ENCODE data around the gene NOL4L.
"Not testable (repeated sequence)": the region's sequence is repeated elsewhere in the genome, so short reads cannot be mapped to it uniquely, and the experiment has no call there.

The NOL4L gene

GRCh38 chr20:32470025-32470861 lies 114.9 kb downstream of the NOL4L start:
- DNase-seq (ENCODE audit: low spot score) = peak; percentile 52

DNA sequence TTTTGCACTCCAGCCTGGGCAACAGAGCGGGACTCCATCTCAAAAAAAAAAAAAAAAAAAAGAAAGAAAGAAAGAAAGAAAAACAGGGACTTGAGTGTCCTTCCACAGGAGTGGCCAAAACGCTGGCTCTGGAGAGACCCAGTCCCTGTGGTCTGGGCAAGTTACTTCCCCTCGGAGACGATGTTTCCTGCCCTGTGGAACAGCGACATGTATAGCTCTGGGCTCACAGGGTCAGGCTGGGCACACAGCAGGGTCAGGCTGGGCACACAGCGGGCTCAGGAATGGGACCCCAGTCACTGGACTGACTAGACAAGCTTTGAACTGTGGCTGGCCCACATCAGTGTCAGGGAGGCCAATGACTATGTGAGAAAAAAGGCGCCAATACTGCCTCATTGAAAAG lies 116.3 kb downstream of the NOL4L start:
- no peak for DNase-seq (ENCODE audit: low spot score)

DNA sequence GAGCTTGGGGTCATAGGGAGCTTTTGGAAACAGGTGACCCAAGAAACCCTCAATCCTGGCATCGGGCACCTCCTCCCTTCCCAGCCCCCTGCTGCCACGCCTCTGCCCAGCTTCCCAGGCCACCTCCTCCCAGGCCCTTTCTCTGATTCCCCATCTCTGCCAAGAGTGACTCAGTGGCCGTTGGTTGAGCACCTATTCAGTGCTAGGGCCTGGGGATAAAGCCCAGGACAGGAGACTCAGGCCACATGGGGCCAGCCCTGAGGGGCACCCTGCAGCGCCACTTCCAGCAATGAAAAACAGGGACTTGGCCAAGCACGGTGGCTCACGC lies 116.9 kb downstream of the NOL4L start:
- DNase-seq (ENCODE audit: low spot score) = no peak

DNA sequence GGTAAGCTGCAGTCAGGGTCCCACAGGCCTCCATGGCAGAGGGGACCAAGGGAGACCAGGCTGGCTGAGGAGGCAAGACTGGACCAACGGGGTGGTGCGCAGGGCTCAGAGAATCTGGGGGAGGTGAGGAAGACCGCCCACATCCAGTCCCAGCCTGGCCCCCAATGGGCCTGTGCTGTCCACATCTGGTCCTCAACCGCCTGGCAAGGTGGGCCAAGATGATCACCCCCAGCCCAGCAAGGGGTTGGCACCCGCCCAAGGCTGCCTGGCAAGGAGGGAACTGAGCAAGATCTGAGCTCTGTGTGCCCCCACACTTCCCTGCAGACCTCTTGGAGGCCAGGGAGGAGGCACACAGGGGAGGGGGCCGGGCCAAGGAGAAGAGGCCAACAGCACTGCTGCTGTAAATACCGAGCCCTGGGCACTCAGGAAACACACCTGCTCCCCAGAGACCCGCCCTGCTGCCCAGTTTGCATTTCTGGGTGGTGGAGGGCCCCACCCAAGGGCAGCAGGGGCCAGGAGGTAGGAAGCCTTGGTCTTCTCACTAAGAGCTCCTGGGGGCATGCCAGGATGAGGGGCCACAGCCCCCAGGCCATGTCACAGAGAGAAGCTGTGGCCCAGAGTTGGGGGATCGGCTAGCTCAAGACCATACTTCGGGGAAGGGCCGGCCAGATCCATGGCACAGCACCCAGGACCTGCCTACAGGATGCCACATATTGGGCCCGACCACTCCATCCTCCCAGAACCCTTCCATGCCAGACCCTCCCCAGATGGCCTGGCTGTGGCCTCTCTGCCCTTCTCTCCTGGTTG lies 117.4 kb downstream of the NOL4L start:
- DNase-seq (ENCODE audit: low spot score) = no peak

DNA sequence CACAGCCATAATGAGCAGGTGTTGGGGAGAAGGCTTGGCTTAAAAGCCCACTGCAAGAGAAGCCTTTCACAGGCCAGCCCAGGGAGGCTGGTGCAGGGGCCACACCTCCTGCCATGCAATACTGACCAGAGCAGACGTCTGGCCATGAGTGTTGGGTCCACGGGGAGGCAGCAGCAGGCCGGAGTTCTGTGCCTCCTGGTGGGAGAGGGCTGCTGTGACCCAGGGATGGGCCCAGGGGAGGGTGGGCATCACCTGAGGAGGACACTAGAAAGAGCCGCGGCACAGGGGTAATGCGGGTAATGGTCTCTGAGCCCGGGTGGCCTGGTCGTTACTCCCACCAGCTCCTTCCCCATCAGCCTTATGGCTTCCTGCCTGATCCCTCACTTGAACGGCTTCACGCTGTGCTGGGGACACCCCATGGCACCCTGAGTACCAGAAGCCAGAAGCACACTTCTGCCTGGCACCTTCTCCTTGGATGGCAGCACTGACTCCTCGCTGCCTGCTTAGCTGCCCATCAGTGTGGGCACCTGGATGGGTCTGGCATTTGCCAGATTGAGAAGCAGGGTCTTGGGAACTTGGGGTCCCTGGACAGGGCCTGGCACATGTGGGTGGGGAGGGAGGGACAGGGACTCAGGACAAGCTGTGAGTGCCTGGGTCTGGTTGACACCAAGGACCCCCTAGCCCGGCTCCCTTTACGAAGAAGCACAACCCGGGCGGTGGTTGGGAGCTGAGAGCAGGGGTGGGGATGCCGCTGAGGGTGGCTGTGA lies 118.2 kb downstream of the NOL4L start:
- DNase-seq (ENCODE audit: low spot score) = no peak

GRCh38 chr20:32465901-32466675 lies 119.0 kb downstream of the NOL4L start:
- DNase-seq (ENCODE audit: low spot score) = not testable (repeated sequence)

DNA sequence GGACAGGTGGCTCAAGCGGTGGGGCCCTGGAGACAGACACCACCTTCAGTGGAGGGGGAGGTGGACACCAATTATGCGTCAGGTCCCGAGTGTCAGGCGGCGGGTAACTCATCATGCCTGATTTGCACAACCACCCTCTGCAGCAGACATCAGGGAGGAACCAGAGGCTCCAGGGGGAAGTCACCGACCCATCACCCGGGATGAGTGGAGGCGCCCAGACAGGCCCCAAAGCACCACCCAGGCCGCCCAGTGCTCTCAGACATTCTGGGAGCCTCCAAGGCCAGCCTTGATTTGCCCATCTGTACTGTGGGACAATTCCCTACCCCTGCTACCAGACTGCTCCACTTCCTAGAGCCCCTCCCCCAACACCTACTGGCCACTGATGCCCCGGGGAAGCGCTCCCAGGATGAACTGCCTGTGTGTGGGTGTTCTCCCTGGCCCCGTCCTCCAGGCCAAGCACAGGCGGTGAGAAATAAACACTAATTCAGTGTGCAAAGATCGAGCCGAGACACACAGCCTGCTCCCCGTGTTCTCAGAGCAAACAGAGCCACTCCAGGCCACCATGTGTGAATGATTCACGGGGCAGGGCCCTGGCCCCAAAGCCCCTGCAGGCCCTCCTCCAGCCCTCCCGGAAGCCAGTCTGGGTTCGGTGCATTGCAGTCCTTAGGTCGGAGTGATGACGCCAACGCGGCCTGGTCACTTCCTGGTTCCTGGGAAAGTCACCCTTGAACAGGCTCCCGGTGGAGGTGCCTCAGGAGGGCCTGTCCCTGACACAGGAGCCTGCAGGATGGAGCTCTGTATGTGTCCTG lies 119.8 kb downstream of the NOL4L start:
- no peak for DNase-seq (ENCODE audit: low spot score)

DNA sequence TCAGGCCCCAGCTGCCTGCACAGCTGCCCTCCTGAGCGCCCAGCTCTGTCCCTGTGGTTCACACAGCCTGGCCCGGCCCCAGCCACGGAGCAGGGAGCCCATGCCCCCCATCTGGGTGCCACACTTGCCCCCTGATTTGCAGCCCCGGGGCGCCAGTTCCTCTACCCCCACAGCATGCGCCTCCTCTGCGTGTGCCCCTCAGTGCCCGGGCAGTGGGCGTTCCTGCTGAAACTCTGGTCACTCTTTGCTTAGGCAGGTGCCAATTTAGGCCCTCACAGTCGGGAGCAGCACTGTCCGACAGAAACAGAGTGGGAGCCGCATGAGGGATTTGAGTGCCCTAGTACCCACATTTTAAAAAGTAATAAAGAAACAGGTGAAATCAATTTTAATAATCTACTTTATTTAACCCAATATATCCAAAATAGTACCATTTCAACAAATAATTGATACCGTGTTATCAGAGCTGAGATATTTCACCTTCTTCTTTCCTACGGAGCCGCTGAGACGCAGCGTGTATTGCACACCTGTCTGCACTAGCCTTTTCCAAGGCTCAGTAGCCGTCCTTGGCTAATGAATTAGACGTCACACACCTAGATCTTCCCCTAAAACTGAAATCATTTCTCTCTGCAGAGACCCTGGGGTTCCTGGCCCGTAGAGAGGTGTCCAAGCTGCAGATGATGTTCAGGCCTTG lies 120.6 kb downstream of the NOL4L start:
- no peak for DNase-seq (ENCODE audit: low spot score)

DNA sequence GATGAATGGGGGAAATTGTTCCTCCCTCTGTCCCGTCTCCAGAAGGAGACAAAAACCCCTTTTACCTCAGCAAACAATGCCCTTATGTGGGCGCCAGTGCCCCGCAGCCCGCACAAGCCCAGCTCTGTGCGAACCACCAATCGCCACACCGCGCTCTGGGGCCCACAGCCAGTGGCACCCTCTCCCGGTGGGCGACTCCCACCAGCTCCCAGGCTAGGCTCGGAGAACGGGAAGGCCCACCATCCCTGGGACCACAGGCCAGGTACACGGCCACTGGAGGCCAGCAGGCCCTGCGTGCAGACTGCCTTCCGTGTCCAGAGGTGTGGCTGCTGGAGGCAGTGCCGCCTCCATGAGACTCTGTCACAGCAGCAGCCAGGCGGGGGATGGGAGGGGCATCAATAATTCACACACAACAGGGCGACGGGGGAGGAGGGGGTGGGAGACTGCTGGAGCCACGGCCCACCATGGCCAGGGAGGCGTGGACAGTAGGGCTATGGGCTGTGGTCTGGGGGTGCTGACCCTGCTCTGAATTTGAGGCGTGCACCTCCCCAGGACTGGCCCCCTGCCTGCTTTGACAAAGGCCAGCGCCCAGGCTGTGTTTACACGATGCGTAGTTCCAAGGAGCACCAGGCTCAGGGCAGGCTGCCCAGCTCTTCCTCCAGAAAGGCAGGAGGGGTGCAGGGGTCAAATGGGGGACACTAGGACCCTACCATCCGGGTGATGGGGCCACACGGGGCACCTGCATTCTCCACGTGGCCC lies 121.3 kb downstream of the NOL4L start:
- DNase-seq (ENCODE audit: low spot score) = no peak

DNA sequence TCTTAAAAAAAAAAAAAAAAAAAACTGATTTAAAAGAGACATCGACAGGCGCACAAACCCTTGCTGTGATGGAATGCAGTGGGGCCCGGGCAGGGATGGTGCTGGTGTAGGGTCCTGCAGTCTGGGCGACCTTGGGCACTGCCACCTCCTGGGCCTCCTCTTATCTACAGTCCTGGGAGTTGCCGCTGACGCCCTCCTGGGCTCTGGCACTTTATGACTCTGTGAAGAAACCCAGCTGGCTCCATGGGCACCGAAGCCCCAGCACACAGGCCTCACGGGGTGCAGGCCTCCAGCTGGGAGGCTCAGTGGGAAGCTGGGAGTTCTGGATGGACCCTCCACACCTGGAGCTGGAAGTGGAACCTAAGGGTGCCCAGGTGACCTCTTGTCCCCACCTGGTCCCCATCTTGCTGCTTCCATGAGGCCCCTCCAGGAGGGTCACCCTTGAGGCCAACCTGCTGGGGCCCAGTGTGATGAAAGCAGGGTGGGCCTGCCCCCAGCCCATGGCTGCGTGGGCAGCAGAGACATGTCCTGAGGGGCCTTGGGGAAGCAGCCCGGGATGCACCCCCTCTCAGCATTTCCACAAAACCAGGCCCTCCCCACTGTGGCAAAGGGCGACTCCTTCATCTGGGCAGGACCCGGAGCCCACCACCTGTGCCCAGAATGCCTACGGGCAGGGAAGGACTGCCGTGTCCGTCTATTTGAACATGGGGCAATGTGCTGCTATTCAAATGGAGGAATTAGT lies 122.1 kb downstream of the NOL4L start:
- no peak for DNase-seq (ENCODE audit: low spot score)

DNA sequence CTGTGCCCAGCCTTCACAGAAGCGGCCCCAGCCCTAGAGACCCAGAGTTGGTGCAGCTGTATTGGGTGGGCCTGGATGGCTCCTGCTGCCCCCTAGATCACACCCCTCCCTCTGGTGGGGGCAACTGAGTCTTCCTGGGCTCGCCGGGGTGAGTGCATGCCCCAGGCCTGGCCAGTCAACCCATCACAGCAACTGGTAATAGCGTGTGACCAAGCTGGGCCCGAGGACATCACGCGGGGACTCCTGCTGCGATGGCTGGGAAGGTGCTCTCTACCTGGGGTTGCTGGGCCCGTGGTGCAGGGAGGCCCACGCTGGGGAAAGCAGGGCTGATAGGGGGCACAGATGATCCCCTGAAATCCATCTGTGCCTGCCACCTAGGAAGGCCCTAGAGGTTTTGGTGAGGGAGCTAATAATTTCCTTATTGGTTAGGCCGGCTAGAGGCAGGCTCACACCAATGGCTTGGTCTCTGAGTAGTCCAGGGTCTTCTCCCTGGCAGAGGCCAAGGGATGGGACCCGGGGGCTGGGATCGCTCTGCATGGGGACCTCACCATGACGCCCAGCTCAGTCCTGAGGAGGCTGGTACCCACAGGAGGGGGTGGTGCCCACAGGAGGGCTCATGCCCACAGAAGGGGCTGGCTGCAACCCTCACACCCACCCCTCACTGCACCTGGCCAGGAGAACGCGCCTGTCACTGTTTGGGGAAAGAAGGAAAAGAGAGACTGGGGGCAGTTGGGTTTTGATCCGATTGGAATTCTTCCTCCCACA lies 123.1 kb downstream of the NOL4L start:
- DNase-seq (ENCODE audit: low spot score) = no peak

DNA sequence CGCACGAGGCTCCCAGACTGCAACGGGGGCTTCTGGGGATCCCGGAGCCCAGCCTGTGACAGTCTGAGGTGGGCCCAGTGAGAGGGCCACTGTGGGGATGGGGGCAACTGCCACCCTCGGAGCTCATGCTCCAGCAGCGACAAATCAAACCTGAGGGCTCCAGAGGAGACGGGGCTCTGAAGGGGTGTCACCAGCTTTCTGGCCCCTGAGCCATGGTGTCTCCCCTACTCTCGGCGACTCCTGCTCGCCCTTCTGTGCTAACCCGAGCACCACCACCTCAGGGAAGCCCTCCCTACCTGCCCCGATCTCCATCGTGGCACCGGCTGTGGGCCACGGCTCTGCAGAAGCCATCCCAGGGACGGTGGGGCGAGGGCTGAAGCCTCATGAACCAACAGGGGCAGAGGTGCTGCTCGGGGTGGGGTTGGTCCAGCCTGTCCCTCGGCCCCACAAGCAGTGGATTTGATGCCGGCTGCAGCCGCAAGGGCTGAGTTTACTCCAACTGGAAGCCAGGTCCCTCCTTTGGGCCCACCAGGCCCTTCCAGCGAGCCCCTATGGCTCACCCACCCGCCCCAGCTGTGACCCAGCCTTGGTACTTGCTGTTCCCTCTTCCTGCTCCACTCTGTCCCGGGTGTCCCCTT lies 124.3 kb downstream of the NOL4L start:
- DNase-seq (ENCODE audit: low spot score) = no peak

- DNase-seq (ENCODE audit: low spot score) = no peak
Observed at GRCh38 chr20:32460231-32460630, 124.9 kb downstream of the NOL4L start.

- no peak for DNase-seq (ENCODE audit: low spot score)
Observed at GRCh38 chr20:32458837-32459220, 126.3 kb downstream of the NOL4L start.

DNA sequence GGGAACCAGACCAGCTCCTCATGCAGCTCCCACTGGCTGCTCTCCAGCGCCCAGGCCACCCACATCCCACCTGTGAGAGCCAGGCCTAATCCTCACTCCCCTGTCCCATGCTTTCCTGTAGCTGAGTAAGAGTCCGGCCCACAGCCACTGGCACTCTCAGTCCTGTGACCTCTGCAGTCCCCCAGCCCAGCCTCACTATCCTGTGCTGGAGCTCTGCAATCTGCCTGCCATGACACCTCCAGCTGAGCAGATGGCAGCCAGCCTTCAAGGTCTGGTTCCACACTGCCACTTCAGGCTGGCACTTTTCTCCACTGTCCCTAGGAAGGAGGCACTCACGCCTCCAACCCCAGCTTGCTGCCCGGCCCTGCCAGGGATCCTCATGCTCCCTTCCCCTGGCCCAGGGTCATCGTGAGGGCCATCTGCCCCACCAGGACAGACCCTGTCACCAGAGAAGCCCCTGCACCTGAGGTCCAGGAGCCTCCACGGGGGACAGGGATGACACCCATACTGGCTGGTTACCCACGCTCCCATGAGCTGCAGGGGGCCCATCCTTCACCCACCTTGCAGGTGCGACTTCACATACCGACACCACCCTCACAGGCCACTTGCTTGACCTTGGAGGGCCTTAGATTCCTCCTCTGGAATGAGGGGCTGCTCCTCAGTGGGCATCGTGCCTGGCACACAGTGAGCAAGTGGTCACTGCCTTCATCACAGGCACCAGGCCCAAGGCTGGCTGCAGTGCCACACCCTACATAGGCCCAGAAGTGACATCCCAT lies 126.9 kb downstream of the NOL4L start:
- peak; percentile 54 for DNase-seq (ENCODE audit: low spot score)

GRCh38 chr20:32457479-32457986 lies 127.6 kb downstream of the NOL4L start:
- peak; percentile 84 for DNase-seq (ENCODE audit: low spot score)
